ENCODE data around the gene PRKCB.

PRKCB gene

DNA sequence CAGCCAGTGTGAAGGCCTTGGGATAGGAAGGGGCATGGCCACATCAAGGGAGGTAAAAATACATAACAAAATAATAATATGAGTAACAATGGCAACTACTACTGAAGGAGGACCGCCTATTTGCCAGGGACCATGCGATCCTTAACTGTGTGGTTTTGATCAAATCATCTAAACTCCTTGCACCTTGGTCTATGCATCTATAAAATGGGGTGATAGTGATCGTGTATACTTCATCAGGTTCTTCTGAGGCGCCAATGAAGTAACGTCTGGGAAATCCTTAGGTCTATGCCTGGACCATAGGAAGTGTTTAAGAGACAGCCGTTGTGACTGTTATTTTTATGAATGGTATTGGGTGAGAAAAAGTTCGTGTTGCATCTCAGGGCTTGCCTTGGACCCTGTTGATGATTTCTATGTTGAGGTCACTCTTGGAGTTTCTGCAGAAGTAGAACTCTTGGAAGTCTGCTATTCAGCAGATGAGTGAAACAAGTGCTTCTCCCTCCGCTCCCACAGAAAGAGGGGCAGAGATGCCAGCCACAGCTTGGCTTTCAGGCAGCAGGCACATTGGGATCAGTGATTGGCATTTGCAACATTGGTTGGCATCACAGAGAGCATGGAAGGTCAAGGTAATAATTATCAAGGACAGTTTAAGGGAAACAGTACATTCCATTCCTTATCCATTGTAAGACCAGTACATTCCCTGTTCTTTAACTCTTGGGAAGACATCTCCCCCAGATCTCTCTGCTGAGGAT lies 63.1 kb downstream of the PRKCB start:
- TF ChIP-seq TAF1 (IDR thresholded peaks at IDR 0.05; ENCODE audit: borderline replicate concordance, low read depth, low read length): no peak
- TF ChIP-seq POLR2A (IDR thresholded peaks at IDR 0.05; ENCODE audit: low read depth, low read length): no peak
- TF ChIP-seq POLR2AphosphoS5 (IDR thresholded peaks at IDR 0.05; ENCODE audit: low read depth, low read length): no peak
- FAIRE-seq (no peak), DNase-seq (ENCODE audit: insufficient read length) (no peak)

- no peak for DNase-seq (ENCODE audit: insufficient read length)
- TF ChIP-seq TAF1 (IDR thresholded peaks at IDR 0.05; ENCODE audit: borderline replicate concordance, low read depth, low read length) (no peak), POLR2AphosphoS5 (IDR thresholded peaks at IDR 0.05; ENCODE audit: low read depth, low read length) (no peak), POLR2A (IDR thresholded peaks at IDR 0.05; ENCODE audit: low read depth, low read length) (no peak)
- peak; percentile 57 for FAIRE-seq
Measured at GRCh38 chr16:23899869-23900268, 64.1 kb downstream of the PRKCB start.

DNA sequence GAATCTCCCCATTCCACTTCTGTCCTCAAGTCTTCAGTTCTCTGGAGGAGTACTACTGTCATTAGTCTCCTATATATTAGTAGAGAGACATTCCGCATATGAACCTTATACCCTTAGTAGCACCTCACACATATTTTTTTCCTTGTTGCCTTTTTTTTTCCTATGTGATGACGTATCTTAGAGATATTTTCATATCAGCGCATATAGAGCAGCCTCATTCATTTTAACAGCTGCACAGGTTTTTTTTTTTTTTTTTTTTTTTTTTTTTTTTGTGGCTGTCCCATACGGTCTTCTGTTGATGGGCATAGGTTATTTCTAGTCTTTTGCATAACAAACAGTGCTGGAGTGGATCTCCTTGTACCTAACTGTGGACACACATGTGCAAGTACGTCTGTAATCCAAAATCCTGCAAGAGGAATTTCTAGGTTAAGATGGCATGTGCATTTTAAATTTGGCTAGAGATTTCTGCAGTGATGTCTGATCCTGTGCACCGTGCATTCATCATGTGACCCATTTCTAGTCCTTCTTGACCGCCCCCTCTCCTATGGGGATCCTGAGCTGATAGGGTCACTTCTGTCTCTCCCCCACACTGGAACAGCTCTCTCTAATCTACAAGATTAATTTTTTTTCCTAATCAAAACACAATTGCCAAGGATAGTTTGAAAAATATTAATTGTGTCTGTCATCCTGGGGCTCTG lies 64.8 kb downstream of the PRKCB start:
- TF ChIP-seq POLR2A (IDR thresholded peaks at IDR 0.05; ENCODE audit: low read depth, low read length) (no peak), POLR2AphosphoS5 (IDR thresholded peaks at IDR 0.05; ENCODE audit: low read depth, low read length) (no peak), TAF1 (IDR thresholded peaks at IDR 0.05; ENCODE audit: borderline replicate concordance, low read depth, low read length) (no peak)
- DNase-seq (ENCODE audit: insufficient read length): no peak
- no peak for FAIRE-seq

- no peak for DNase-seq (ENCODE audit: insufficient read length)
- no peak for FAIRE-seq
- TF ChIP-seq TAF1 (IDR thresholded peaks at IDR 0.05; ENCODE audit: borderline replicate concordance, low read depth, low read length): no peak
- no peak for TF ChIP-seq POLR2A (IDR thresholded peaks at IDR 0.05; ENCODE audit: low read depth, low read length)
- TF ChIP-seq POLR2AphosphoS5 (IDR thresholded peaks at IDR 0.05; ENCODE audit: low read depth, low read length): no peak
Measured at GRCh38 chr16:23901178-23902033, 65.6 kb downstream of the PRKCB start.

DNA sequence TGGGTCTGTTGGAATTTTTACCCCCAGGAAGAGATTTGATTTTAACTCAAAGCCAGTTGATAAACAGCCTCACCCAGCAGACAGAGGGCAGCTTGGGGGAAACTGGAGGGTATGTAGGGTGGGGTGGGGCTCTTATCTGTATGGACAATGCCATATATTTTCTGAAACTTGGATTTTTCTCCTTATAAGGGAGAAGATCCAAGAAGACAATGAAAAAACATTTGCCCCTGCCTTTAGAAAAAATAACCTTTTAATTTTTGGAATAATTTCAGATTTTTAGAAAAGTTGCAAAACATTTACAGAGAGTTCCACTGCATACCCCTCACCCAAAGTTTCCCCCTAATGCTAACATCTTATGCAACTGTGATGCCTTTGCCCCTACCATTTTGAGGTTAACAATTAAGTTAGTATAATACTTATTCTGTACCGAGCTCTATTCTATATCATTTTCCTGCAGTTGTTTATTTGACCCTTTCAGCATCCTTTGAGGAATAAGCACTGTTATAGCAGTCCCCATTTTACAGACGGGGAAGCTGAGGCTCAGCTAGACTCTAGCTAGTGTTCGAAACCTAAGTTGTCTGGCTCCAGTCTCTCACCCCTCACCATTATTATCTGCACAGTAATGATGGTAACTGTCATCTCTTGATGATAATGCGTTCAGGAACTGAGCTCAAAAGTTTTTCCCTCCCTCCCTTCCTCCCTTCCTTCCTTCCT lies 66.4 kb downstream of the PRKCB start:
- no peak for TF ChIP-seq POLR2A (IDR thresholded peaks at IDR 0.05; ENCODE audit: low read depth, low read length)
- no peak for TF ChIP-seq POLR2AphosphoS5 (IDR thresholded peaks at IDR 0.05; ENCODE audit: low read depth, low read length)
- no peak for TF ChIP-seq TAF1 (IDR thresholded peaks at IDR 0.05; ENCODE audit: borderline replicate concordance, low read depth, low read length)
- no peak for FAIRE-seq
- no peak for DNase-seq (ENCODE audit: insufficient read length)

GRCh38 chr16:23902748-23903414 lies 67.1 kb downstream of the PRKCB start:
- TF ChIP-seq POLR2AphosphoS5 (IDR thresholded peaks at IDR 0.05; ENCODE audit: low read depth, low read length) (no peak), POLR2A (IDR thresholded peaks at IDR 0.05; ENCODE audit: low read depth, low read length) (no peak), TAF1 (IDR thresholded peaks at IDR 0.05; ENCODE audit: borderline replicate concordance, low read depth, low read length) (no peak)
- DNase-seq (ENCODE audit: insufficient read length): no peak
- no peak for FAIRE-seq

- TF ChIP-seq POLR2AphosphoS5 (IDR thresholded peaks at IDR 0.05; ENCODE audit: low read depth, low read length) (no peak), POLR2A (IDR thresholded peaks at IDR 0.05; ENCODE audit: low read depth, low read length) (no peak), TAF1 (IDR thresholded peaks at IDR 0.05; ENCODE audit: borderline replicate concordance, low read depth, low read length) (no peak)
- FAIRE-seq: no peak
- DNase-seq (ENCODE audit: insufficient read length): no peak
Measured at GRCh38 chr16:23905027-23905426, 69.2 kb downstream of the PRKCB start.

DNA sequence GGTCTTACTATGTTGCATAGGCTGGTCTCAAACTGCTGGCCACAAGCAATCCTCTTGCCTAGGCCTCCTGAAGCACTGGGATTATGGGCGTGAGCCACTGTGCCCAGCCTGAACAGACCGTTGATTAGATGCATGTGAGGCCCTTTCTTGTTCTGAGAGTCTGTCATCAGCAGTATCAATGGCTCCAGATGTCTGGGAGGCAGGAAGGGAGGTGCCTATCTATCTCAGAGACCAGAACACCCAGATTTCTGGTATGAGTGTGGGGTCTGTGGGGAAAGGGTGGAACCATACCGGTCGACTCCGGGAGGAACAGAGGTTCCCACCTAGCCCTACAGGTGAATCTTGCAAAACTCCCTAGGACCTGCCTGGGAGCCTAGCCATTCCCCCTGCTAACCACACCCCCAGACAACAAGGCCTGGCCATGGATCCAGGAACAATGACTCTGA lies 71.7 kb downstream of the PRKCB start:
- TF ChIP-seq TAF1 (IDR thresholded peaks at IDR 0.05; ENCODE audit: borderline replicate concordance, low read depth, low read length) (no peak), POLR2A (IDR thresholded peaks at IDR 0.05; ENCODE audit: low read depth, low read length) (no peak), POLR2AphosphoS5 (IDR thresholded peaks at IDR 0.05; ENCODE audit: low read depth, low read length) (no peak)
- FAIRE-seq (no peak), DNase-seq (ENCODE audit: insufficient read length) (no peak)

- DNase-seq (ENCODE audit: insufficient read length): no peak
- no peak for TF ChIP-seq TAF1 (IDR thresholded peaks at IDR 0.05; ENCODE audit: borderline replicate concordance, low read depth, low read length)
- no peak for TF ChIP-seq POLR2A (IDR thresholded peaks at IDR 0.05; ENCODE audit: low read depth, low read length)
- TF ChIP-seq POLR2AphosphoS5 (IDR thresholded peaks at IDR 0.05; ENCODE audit: low read depth, low read length): no peak
Measured at GRCh38 chr16:23907903-23908302, 72.1 kb downstream of the PRKCB start.

GRCh38 chr16:23908790-23909189 lies 73.0 kb downstream of the PRKCB start:
- no peak for DNase-seq (ENCODE audit: insufficient read length)
- TF ChIP-seq POLR2A (IDR thresholded peaks at IDR 0.05; ENCODE audit: low read depth, low read length): no peak
- no peak for TF ChIP-seq TAF1 (IDR thresholded peaks at IDR 0.05; ENCODE audit: borderline replicate concordance, low read depth, low read length)
- no peak for TF ChIP-seq POLR2AphosphoS5 (IDR thresholded peaks at IDR 0.05; ENCODE audit: low read depth, low read length)
- no peak for FAIRE-seq

More at GRCh38 chr16:23907903-23908302, 72.1 kb downstream of the PRKCB start:
- no peak for FAIRE-seq
